PFSK-1 (cell line): ENCODE results near the gene CYTH4.

Source experiments
- POLR2AphosphoS5 ChIP-seq: IDR thresholded peaks from 2 replicates; pipeline ENCODE4 v1.6.1; 2012; ENCODE audit warnings: low read depth, mild to moderate bottlenecking, control low read depth, low read length, moderate library complexity
- TF ChIP-seq, protein P1 (sequence below), 2 experiments: IDR thresholded peaks; 2 replicates each; pipeline versions ENCODE4 v1.6.1 to v1.8.0; 2011 to 2012; ENCODE audit warnings: low read depth in 2 of 2, low read length in 2 of 2, control low read depth in 1 of 2, inconsistent platforms in 1 of 2, mild to moderate bottlenecking in 1 of 2, moderate library complexity in 1 of 2; ENCODE audit not compliant: insufficient read depth in 1 of 2

DNA sequence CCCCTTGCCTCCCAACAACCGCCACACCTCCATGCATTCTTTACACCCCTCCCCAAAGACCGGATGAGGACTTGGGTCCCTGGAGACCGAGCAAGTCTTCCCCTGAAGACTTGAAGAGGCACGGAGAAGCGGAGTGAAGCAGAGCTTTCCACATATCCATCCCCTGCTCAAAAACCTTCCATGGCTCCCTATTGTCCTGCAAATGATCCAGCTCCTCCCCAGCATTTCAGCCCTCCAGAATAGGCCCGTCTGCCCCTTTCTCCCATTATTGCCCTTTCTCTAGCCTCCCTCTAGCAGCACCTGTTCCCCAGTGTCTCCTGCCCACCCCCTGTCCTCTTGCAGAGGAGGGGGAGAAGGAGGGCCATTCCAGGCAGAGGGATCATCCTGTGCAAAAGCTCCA, 59.8 kb downstream of the CYTH4 start:
- TF ChIP-seq POLR2AphosphoS5, result no peak
- TF ChIP-seq, protein P1, sequence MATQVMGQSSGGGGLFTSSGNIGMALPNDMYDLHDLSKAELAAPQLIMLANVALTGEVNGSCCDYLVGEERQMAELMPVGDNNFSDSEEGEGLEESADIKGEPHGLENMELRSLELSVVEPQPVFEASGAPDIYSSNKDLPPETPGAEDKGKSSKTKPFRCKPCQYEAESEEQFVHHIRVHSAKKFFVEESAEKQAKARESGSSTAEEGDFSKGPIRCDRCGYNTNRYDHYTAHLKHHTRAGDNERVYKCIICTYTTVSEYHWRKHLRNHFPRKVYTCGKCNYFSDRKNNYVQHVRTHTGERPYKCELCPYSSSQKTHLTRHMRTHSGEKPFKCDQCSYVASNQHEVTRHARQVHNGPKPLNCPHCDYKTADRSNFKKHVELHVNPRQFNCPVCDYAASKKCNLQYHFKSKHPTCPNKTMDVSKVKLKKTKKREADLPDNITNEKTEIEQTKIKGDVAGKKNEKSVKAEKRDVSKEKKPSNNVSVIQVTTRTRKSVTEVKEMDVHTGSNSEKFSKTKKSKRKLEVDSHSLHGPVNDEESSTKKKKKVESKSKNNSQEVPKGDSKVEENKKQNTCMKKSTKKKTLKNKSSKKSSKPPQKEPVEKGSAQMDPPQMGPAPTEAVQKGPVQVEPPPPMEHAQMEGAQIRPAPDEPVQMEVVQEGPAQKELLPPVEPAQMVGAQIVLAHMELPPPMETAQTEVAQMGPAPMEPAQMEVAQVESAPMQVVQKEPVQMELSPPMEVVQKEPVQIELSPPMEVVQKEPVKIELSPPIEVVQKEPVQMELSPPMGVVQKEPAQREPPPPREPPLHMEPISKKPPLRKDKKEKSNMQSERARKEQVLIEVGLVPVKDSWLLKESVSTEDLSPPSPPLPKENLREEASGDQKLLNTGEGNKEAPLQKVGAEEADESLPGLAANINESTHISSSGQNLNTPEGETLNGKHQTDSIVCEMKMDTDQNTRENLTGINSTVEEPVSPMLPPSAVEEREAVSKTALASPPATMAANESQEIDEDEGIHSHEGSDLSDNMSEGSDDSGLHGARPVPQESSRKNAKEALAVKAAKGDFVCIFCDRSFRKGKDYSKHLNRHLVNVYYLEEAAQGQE (IDR thresholded peaks at IDR 0.05; ENCODE audit: insufficient read depth in 1 of 2, low read depth in 2 of 2, low read length in 2 of 2), result no peak
